ENCODE results near the gene ATG10. TPM values are rescaled to one million over a fixed set of nuclear protein-coding genes. Genes with fewer than 3 reads are reported as not detected.

Gene ATG10
- total RNA-seq, 4 donors from 2014 or later: 8.4 to 10.6 TPM; not detected in 2

GRCh38 chr5:82044010-82044409, 72.2 kb downstream of the ATG10 start:
- Histone ChIP-seq H3K4me3 (no peak overlapping the region), H3K27ac (no peak overlapping the region), H3K36me3 (no peaks in the 10 kb centered on the region), H3K4me1 (peaks cover 0 to 6% (median 3%) of the 10 kb centered on the region in 4 donors), H3K9me3 (peaks cover 0 to 8% of the 10 kb centered on the region in 2 donors), H3K27me3 (no peaks in the 10 kb centered on the region)
- intact Hi-C loops (cut with DNase I; ENCODE audit: low total_unique reads): loop anchor here (5.0 kb wide), 1 partner anchor 1708 kb away; no protein-coding TSS in a partner anchor
- WGBS, 2 donors (ENCODE audit: low coverage in 1 of 2): 73 to 100% methylated on average over 1 to 2 of the region's 2 CpGs
- in situ Hi-C loops (cut with MboI; ENCODE audit: low pct_ligation_motif_present in 1 of 4, low pct_unique_long_range_greater_than_20kb in 1 of 4, low sequenced_read_pairs in 3 of 4): no loop called here
- TF ChIP-seq, protein P1, sequence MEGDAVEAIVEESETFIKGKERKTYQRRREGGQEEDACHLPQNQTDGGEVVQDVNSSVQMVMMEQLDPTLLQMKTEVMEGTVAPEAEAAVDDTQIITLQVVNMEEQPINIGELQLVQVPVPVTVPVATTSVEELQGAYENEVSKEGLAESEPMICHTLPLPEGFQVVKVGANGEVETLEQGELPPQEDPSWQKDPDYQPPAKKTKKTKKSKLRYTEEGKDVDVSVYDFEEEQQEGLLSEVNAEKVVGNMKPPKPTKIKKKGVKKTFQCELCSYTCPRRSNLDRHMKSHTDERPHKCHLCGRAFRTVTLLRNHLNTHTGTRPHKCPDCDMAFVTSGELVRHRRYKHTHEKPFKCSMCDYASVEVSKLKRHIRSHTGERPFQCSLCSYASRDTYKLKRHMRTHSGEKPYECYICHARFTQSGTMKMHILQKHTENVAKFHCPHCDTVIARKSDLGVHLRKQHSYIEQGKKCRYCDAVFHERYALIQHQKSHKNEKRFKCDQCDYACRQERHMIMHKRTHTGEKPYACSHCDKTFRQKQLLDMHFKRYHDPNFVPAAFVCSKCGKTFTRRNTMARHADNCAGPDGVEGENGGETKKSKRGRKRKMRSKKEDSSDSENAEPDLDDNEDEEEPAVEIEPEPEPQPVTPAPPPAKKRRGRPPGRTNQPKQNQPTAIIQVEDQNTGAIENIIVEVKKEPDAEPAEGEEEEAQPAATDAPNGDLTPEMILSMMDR (IDR thresholded peaks at IDR 0.05): no peak
- TF ChIP-seq POLR2A (IDR thresholded peaks at IDR 0.05): no peak
- no peak for TF ChIP-seq POLR2AphosphoS5 (IDR thresholded peaks at IDR 0.05)
- no peak for TF ChIP-seq EP300 (IDR thresholded peaks at IDR 0.05; ENCODE audit: low read depth)
- no peak for DNase-seq

GRCh38 chr5:82045554-82046275, 73.9 kb downstream of the ATG10 start:
- Histone ChIP-seq H3K27me3 (no peaks in the 10 kb centered on the region), H3K4me3 (no peak overlapping the region), H3K4me1 (peaks cover 0 to 6% (median 3%) of the 10 kb centered on the region in 4 donors), H3K9me3 (peaks cover 0 to 8% of the 10 kb centered on the region in 2 donors), H3K27ac (no peak overlapping the region), H3K36me3 (no peaks in the 10 kb centered on the region)
- no peak for DNase-seq
- TF ChIP-seq EP300 (IDR thresholded peaks at IDR 0.05; ENCODE audit: low read depth) (no peak), POLR2A (IDR thresholded peaks at IDR 0.05) (no peak), POLR2AphosphoS5 (IDR thresholded peaks at IDR 0.05) (no peak)
- TF ChIP-seq, protein P1 (IDR thresholded peaks at IDR 0.05): no peak
- 58 to 73% methylated on average over 1 to 3 of the region's 3 CpGs for WGBS, 2 donors (ENCODE audit: low coverage in 1 of 2)
- in situ Hi-C loops (cut with MboI; ENCODE audit: low pct_ligation_motif_present in 1 of 4, low pct_unique_long_range_greater_than_20kb in 1 of 4, low sequenced_read_pairs in 3 of 4): no loop called here
- intact Hi-C loops (cut with DNase I; ENCODE audit: low total_unique reads): no loop called here

DNA sequence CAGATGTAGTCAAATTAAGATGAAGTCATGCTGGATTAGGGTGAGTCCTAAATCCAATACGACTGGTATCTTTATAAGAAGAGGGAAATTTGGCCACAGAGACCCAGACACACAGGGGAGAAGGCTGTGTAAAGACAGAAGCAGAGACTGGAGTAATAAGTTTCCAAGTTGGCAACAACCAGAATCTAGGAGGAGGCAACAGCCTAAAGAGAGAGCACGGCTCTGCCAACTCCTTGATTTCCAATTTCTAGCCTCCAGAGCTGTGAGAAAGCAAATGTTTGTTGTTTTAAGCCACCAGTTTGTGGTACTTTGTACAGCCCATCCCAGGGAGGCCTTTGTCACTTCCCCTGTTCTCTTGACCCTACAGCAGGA, 74.4 kb downstream of the ATG10 start:
- in situ Hi-C loops (cut with MboI; ENCODE audit: low pct_ligation_motif_present in 1 of 4, low pct_unique_long_range_greater_than_20kb in 1 of 4, low sequenced_read_pairs in 3 of 4): no loop called here
- Histone ChIP-seq H3K27me3 (no peaks in the 10 kb centered on the region), H3K27ac (no peak overlapping the region), H3K4me1 (peaks cover 0 to 6% (median 3%) of the 10 kb centered on the region in 4 donors), H3K4me3 (no peak overlapping the region), H3K36me3 (no peaks in the 10 kb centered on the region), H3K9me3 (peaks cover 0 to 8% of the 10 kb centered on the region in 2 donors)
- TF ChIP-seq POLR2A (IDR thresholded peaks at IDR 0.05) (no peak), EP300 (IDR thresholded peaks at IDR 0.05; ENCODE audit: low read depth) (no peak), POLR2AphosphoS5 (IDR thresholded peaks at IDR 0.05) (no peak)
- TF ChIP-seq, protein P1 (IDR thresholded peaks at IDR 0.05): no peak
- intact Hi-C loops (cut with DNase I; ENCODE audit: low total_unique reads): no loop called here
- WGBS, 2 donors (ENCODE audit: low coverage in 1 of 2): 79 to 87% methylated on average over 2 of the region's 2 CpGs
- DNase-seq: no peak

DNA sequence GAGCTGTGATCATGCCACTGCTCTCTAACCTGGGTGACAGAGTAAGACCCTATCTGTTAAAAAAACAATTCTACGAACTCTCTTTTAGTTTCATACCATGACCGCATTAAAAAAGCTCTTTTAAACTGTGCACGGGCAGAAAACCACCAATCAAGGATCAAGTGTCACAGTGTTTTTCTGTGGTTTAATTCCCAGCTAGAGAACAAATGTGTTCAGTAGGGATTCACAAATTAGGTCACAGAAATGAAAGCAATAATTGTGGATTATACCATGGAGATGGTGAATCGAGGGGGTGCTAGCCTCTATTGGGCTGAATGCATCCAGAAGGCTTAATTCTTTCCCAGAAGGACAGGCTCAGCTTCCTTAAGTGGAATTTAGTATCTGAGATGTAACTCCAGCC, 79.1 kb downstream of the ATG10 start:
- Histone ChIP-seq H3K4me3 (no peak overlapping the region), H3K27me3 (no peaks in the 10 kb centered on the region), H3K27ac (no peak overlapping the region), H3K36me3 (no peaks in the 10 kb centered on the region), H3K4me1 (no peaks in the 10 kb centered on the region), H3K9me3 (no peaks in the 10 kb centered on the region)
- DNase-seq: no peak
- 86 to 100% methylated on average over 1 to 4 of the region's 4 CpGs for WGBS, 2 donors (ENCODE audit: low coverage in 1 of 2)
- TF ChIP-seq POLR2AphosphoS5 (IDR thresholded peaks at IDR 0.05): no peak
- TF ChIP-seq, protein P1 (IDR thresholded peaks at IDR 0.05): no peak
- in situ Hi-C loops (cut with MboI; ENCODE audit: low pct_ligation_motif_present in 1 of 4, low pct_unique_long_range_greater_than_20kb in 1 of 4, low sequenced_read_pairs in 3 of 4) (no loop called here), intact Hi-C loops (cut with DNase I; ENCODE audit: low total_unique reads) (no loop called here)

All from transverse colon (tissue), 4 donors.